Caco-2 (cell line): ENCODE data around the gene FAM8A1. TPM values are rescaled to one million over a fixed set of nuclear protein-coding genes. Genes with fewer than 3 reads are reported as not detected.

Source experiments
- Bru-seq: library from RNA; stranded (reverse); fragments of 400-500 nt; gene quantifications from one replicate; lab custom pipeline; 2021; lab: Mats Ljungman, UMichigan
- BruChase-seq, 2 experiments: library from RNA; stranded (reverse); fragments of 400-500 nt; gene quantifications; one replicate each; lab custom pipeline; 2021; lab: Mats Ljungman, UMichigan
- BruUV-seq: library from RNA; stranded (reverse); fragments of 400-500 nt; replicated peaks from 2 replicates; lab custom pipeline; 2021; lab: Mats Ljungman, UMichigan
- CTCF ChIA-PET: fragments of 300-600 bp; sonication (Branson Sonifier 250); formaldehyde crosslinking; loops from one replicate; lab custom pipeline; 2022; ENCODE audit warnings: antibody characterized with exemption; lab: Charles Lee
- POLR2A ChIA-PET: fragments of 300-600 bp; sonication (Branson Sonifier 250); formaldehyde crosslinking; loops from one replicate; lab custom pipeline; 2022; ENCODE audit warnings: antibody characterized with exemption; lab: Charles Lee
- DNase-seq, 2 experiments: peaks; one replicate each; pipeline versions ENCODE4 v3.0.0 to v3.0.0-alpha.2; 2020 to 2022
- H3K27me3 ChIP-seq: replicated peaks from 2 replicates; pipeline ENCODE4 v1.6.0; 2011; ENCODE audit warnings: low read length; ENCODE audit not compliant: control insufficient read depth, insufficient read depth
- H3K36me3 ChIP-seq: 2 replicates; pipeline ENCODE4 v1.5.1; 2011; ENCODE audit warnings: low read length; ENCODE audit not compliant: control insufficient read depth, insufficient read depth
- H3K4me1 ChIP-seq: fragments of 250-450 bp; sonication (Bioruptor Pico); 2 replicates; pipeline ENCODE4 v1.5.1; 2020; ENCODE audit warnings: mild to moderate bottlenecking
- H3K4me3 ChIP-seq: 2 replicates; pipeline ENCODE4 v1.5.1; 2011; ENCODE audit warnings: low read depth, mild to moderate bottlenecking, control low read depth, low read length
- H3K9me3 ChIP-seq: fragments of 250-450 bp; sonication (Bioruptor Pico); 2 replicates; pipeline ENCODE4 v1.5.1; 2020; ENCODE audit warnings: mild to moderate bottlenecking, moderate library complexity
- H3K27ac Mint-ChIP-seq: one replicate; pipeline ENCODE4 v1.8.0; 2022; ENCODE audit warnings: mixed read lengths; ENCODE audit not compliant: unreplicated experiment
- H3K27me3 Mint-ChIP-seq: one replicate; pipeline ENCODE4 v1.8.0; 2022; ENCODE audit warnings: mixed read lengths; ENCODE audit not compliant: insufficient read depth, unreplicated experiment
- H3K36me3 Mint-ChIP-seq: one replicate; pipeline ENCODE4 v1.8.0; 2022; ENCODE audit warnings: mild to moderate bottlenecking, mixed read lengths; ENCODE audit not compliant: insufficient read depth, unreplicated experiment
- H3K4me1 Mint-ChIP-seq: one replicate; pipeline ENCODE4 v1.8.0; 2022; ENCODE audit warnings: low read depth, mixed read lengths; ENCODE audit not compliant: unreplicated experiment
- H3K4me3 Mint-ChIP-seq: one replicate; pipeline ENCODE4 v1.8.0; 2022; ENCODE audit warnings: mild to moderate bottlenecking, moderate library complexity, mixed read lengths; ENCODE audit not compliant: unreplicated experiment
- H3K9me3 Mint-ChIP-seq: one replicate; pipeline ENCODE4 v1.8.0; 2022; ENCODE audit warnings: mixed read lengths; ENCODE audit not compliant: unreplicated experiment
- CTCF ChIP-seq, 2 experiments: fragments of 200-600 bp in 1 of 2; IDR thresholded peaks; 1 replicate in 1 of 2; 2 replicates in 1 of 2; pipeline versions ENCODE4 v1.5.1 to v1.8.0; 2011 to 2022; ENCODE audit warnings: antibody characterized with exemption in 1 of 2, control low read depth in 1 of 2, inconsistent platforms in 1 of 2, low read depth in 1 of 2, low read length in 1 of 2, mild to moderate bottlenecking in 1 of 2, moderate library complexity in 1 of 2; ENCODE audit not compliant: insufficient read depth in 1 of 2, severe bottlenecking in 1 of 2, unreplicated experiment in 1 of 2
- intact Hi-C: fragments of 100-400 bp; cut with micrococcal nuclease; formaldehyde crosslinking; loops from one replicate; pipeline ENCODE4 v1.10.0; 2022; ENCODE audit not compliant: unreplicated experiment
- long read RNA-seq: library from polyadenylated mRNA; stranded (forward); transcript quantifications from one replicate; pipeline ENCODE4 v2.0.0, GENCODE V29; 2022
- total RNA-seq: library from RNA; stranded (reverse); gene quantifications from 2 replicates; pipeline ENCODE4 v1.2.3, GENCODE V29; 2022

FAM8A1 gene
- 18.9 and 20.9 TPM in 2 replicates for total RNA-seq
- Bru-seq, nascent RNA, result percentile 83 among the genes with signal in this experiment
- BruChase-seq, experiment 1, labeled RNA remaining after a 2-hour chase, result percentile 95 among the genes with signal in this experiment
- BruChase-seq, experiment 2, labeled RNA remaining after a 6-hour chase, result percentile 96 among the genes with signal in this experiment
- long read RNA-seq, full-length matches to known transcripts, result 40 of 45 reads
- long read RNA-seq, partial matches to known transcripts, result 5 of 45 reads
- long read RNA-seq, other reads (novel, unspliced or antisense), result 0 of 45 reads

GRCh38 chr6:17599877-17600526, at the start of gene FAM8A1:
Gene FAM8A1, plus strand, starts transcription at chr6:17600302. Its CDS starts 108 bp downstream, at chr6:17600410.
- H3K4me1 Mint-ChIP-seq, result peaks cover 10% of the 10 kb centered on the region
- peak within 1 kb of the TSS; percentile 57 for H3K27ac Mint-ChIP-seq
- no TSS peak for BruUV-seq
- peak within 1 kb of the TSS; percentile 75 for H3K4me3 Mint-ChIP-seq
- no peaks in the 10 kb centered on the region for H3K27me3 Mint-ChIP-seq
- Histone ChIP-seq H3K9me3 (no peaks in the 10 kb centered on the region), H3K4me3 (peak within 1 kb of the TSS; percentile 90), H3K4me1 (peaks cover 10% of the 10 kb centered on the region), H3K27me3 (no peaks in the 10 kb centered on the region), H3K36me3 (no peaks in the 10 kb centered on the region; the same call in 1 of the 2 replicates)
- peak; percentile 96 for DNase-seq
- POLR2A ChIA-PET, result interaction anchor here (0.6 to 1.1 kb wide), 16 partner anchors 11 to 1493 kb away, joined by 3 to 14 read pairs (median 5); no protein-coding TSS in a partner anchor
- CTCF ChIA-PET, result interaction anchor here (0.6 to 1.9 kb wide), 10 partner anchors 10 to 664 kb away, joined by 3 to 8 read pairs (median 4); partner anchors contain the start of gene DEK
- intact Hi-C loops, result loop anchor here (1.0 to 5.0 kb wide), 3 partner anchors 202 to 554 kb away; no protein-coding TSS in a partner anchor
- peak; percentile 30 to 67 for TF ChIP-seq CTCF (IDR thresholded peaks at IDR 0.05; ENCODE audit: insufficient read depth in 1 of 2, low read depth in 1 of 2, low read length in 1 of 2, severe bottlenecking in 1 of 2, unreplicated experiment in 1 of 2)
- H3K36me3 Mint-ChIP-seq, result peaks cover 22% of the 10 kb centered on the region
- no peaks in the 10 kb centered on the region for H3K9me3 Mint-ChIP-seq

- no peak for DNase-seq
- Mint-ChIP-seq H3K27ac (no peak overlapping the region), H3K4me1 (no peaks in the 10 kb centered on the region), H3K27me3 (no peaks in the 10 kb centered on the region), H3K36me3 (no peaks in the 10 kb centered on the region), H3K4me3 (no peak overlapping the region), H3K9me3 (no peaks in the 10 kb centered on the region)
- POLR2A ChIA-PET, result no interaction called here
- TF ChIP-seq CTCF (IDR thresholded peaks at IDR 0.05; ENCODE audit: insufficient read depth in 1 of 2, low read depth in 1 of 2, low read length in 1 of 2, severe bottlenecking in 1 of 2, unreplicated experiment in 1 of 2), result no peak
- CTCF ChIA-PET, result no interaction called here
- Histone ChIP-seq H3K4me1 (no peaks in the 10 kb centered on the region), H3K4me3 (no peak overlapping the region), H3K27me3 (no peaks in the 10 kb centered on the region), H3K36me3 (no peaks in the 10 kb centered on the region), H3K9me3 (no peaks in the 10 kb centered on the region)
- no TSS peak for BruUV-seq
- intact Hi-C loops, result no loop called here
These were observed 48.6 kb upstream of the FAM8A1 start for GRCh38 chr6:17551383-17551958.

- no peak overlapping the region for H3K4me3 Mint-ChIP-seq
- H3K9me3 Mint-ChIP-seq, result no peaks in the 10 kb centered on the region
- Histone ChIP-seq H3K27me3 (no peaks in the 10 kb centered on the region), H3K4me1 (no peaks in the 10 kb centered on the region), H3K9me3 (no peaks in the 10 kb centered on the region), H3K36me3 (no peaks in the 10 kb centered on the region), H3K4me3 (no peak overlapping the region)
- H3K4me1 Mint-ChIP-seq, result no peaks in the 10 kb centered on the region
- ChIA-PET CTCF (no interaction called here), POLR2A (no interaction called here)
- no TSS peak for BruUV-seq
- no peak for DNase-seq
- no peak overlapping the region for H3K27ac Mint-ChIP-seq
- no peaks in the 10 kb centered on the region for H3K36me3 Mint-ChIP-seq
- no peak for TF ChIP-seq CTCF (IDR thresholded peaks at IDR 0.05; ENCODE audit: insufficient read depth in 1 of 2, low read depth in 1 of 2, low read length in 1 of 2, severe bottlenecking in 1 of 2, unreplicated experiment in 1 of 2)
- intact Hi-C loops, result no loop called here
- H3K27me3 Mint-ChIP-seq, result no peaks in the 10 kb centered on the region
These were observed 47.2 kb upstream of the FAM8A1 start for GRCh38 chr6:17552861-17553260.
